Endothelial cell (in vitro differentiated cells): ENCODE results near the gene TTC33. TPM values are rescaled to one million over a fixed set of nuclear protein-coding genes. Genes with fewer than 3 reads are reported as not detected.

Experiments
- DNase-seq: peaks from one replicate; pipeline ENCODE4 v3.0.0; 2021; ENCODE audit warnings: low spot score
- H3K27ac Mint-ChIP-seq: one replicate; pipeline ENCODE4 v1.8.0; 2021; ENCODE audit warnings: mixed read lengths, inconsistent platforms; ENCODE audit not compliant: unreplicated experiment
- H3K27me3 Mint-ChIP-seq: one replicate; pipeline ENCODE4 v1.8.0; 2021; ENCODE audit warnings: mild to moderate bottlenecking, moderate library complexity, mixed read lengths, inconsistent platforms; ENCODE audit not compliant: unreplicated experiment
- H3K36me3 Mint-ChIP-seq: one replicate; pipeline ENCODE4 v1.8.0; 2021; ENCODE audit warnings: mild to moderate bottlenecking, low read depth, mixed read lengths, inconsistent platforms; ENCODE audit not compliant: unreplicated experiment
- H3K4me1 Mint-ChIP-seq: one replicate; pipeline ENCODE4 v1.8.0; 2021; ENCODE audit warnings: mild to moderate bottlenecking, mixed read lengths, inconsistent platforms; ENCODE audit not compliant: unreplicated experiment
- H3K4me3 Mint-ChIP-seq: one replicate; pipeline ENCODE4 v1.8.0; 2021; ENCODE audit warnings: mild to moderate bottlenecking, mixed read lengths, inconsistent platforms; ENCODE audit not compliant: unreplicated experiment
- H3K9me3 Mint-ChIP-seq: one replicate; pipeline ENCODE4 v1.8.0; 2021; ENCODE audit warnings: mixed read lengths, inconsistent platforms; ENCODE audit not compliant: unreplicated experiment
- total RNA-seq: library from RNA; stranded (reverse); fragmentation: NEBNext Ultra II Directional; extraction: Animal tissue kit (Norgen Biotek cat#: 25700); gene quantifications from one replicate; pipeline ENCODE4 v1.2.1, GENCODE V29; 2021; ENCODE audit not compliant: unreplicated experiment
- TF ChIP-seq, protein P1 (sequence below): fragments of 200-600 bp; sonication (generic); IDR thresholded peaks from one replicate; pipeline ENCODE4 v1.5.0; 2021; ENCODE audit warnings: antibody characterized with exemption; ENCODE audit not compliant: unreplicated experiment

The TTC33 gene
- total RNA-seq, 1 donor from 2014 or later, result 8.6 TPM

DNA sequence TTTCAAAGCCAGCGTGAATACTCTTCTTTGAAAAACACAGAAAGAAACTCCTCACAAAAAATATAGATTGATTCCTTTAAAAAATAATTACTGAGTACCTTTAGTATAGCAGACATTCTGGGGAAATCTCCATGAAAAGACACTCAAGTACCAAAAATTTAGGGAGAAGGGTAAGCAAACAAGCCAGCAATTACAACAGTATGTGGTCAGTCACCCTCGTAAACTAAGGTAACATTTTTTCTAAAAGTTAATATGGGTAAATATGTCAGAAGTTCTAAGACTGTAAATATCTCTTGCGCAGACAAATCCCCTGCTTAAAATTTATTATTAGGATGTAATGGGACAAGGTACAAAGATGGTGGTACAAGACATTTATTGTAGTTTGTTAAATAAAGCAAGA lies 178.0 kb downstream of the TTC33 start:
- H3K9me3 Mint-ChIP-seq, result no peaks in the 10 kb centered on the region
- no peaks in the 10 kb centered on the region for H3K4me1 Mint-ChIP-seq
- no peaks in the 10 kb centered on the region for H3K36me3 Mint-ChIP-seq
- no peaks in the 10 kb centered on the region for H3K27me3 Mint-ChIP-seq
- H3K4me3 Mint-ChIP-seq, result no peak overlapping the region
- TF ChIP-seq, protein P1, sequence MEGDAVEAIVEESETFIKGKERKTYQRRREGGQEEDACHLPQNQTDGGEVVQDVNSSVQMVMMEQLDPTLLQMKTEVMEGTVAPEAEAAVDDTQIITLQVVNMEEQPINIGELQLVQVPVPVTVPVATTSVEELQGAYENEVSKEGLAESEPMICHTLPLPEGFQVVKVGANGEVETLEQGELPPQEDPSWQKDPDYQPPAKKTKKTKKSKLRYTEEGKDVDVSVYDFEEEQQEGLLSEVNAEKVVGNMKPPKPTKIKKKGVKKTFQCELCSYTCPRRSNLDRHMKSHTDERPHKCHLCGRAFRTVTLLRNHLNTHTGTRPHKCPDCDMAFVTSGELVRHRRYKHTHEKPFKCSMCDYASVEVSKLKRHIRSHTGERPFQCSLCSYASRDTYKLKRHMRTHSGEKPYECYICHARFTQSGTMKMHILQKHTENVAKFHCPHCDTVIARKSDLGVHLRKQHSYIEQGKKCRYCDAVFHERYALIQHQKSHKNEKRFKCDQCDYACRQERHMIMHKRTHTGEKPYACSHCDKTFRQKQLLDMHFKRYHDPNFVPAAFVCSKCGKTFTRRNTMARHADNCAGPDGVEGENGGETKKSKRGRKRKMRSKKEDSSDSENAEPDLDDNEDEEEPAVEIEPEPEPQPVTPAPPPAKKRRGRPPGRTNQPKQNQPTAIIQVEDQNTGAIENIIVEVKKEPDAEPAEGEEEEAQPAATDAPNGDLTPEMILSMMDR, result no peak
- no peak for DNase-seq
- no peak overlapping the region for H3K27ac Mint-ChIP-seq

DNA sequence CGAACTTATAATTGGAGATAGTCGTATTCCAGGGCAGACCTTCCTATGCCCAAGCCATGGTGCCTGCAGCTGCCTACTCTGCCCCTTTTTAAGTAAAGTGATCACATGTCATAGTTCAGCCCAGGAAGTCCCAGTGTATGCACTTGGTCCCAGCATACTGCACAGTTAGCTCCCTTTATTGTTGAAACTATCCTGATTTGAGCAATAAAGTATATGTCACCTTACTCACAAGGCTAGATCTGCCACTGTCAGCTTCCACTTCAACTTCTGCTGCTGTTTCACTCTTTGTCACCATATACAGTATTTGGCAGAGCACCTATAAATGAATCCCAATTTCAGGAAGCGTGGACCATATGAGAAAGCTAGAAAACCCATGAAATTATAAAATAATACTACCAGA lies 179.8 kb downstream of the TTC33 start:
- DNase-seq, result no peak

DNA sequence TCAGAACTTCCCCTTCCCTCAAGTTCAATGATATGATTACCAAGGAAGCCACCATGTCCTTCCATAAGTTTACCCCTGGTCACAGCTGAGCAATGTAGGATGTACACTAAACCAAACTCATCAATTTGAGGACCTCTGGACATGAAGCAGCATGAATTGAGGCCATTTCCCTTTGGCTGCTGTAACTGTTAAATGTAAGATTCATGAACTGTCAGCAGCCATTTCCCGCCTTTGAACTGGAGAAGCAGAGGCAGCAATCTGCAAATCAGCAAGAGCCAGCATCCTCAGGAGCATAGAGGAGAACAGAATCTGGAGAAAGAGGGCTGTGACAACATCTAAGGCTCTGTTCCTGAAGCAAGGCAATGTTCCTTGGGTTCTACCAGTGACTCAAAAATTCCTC lies 180.3 kb downstream of the TTC33 start:
- H3K27me3 Mint-ChIP-seq, result peaks cover 2% of the 10 kb centered on the region
- no peak overlapping the region for H3K27ac Mint-ChIP-seq
- H3K4me3 Mint-ChIP-seq, result no peak overlapping the region
- H3K36me3 Mint-ChIP-seq, result no peaks in the 10 kb centered on the region
- no peaks in the 10 kb centered on the region for H3K9me3 Mint-ChIP-seq
- no peak for DNase-seq
- H3K4me1 Mint-ChIP-seq, result no peaks in the 10 kb centered on the region
- TF ChIP-seq, protein P1, result no peak

More for the DNA sequence above, 179.8 kb downstream of the TTC33 start:
- Mint-ChIP-seq H3K36me3 (no peaks in the 10 kb centered on the region), H3K4me1 (no peaks in the 10 kb centered on the region), H3K4me3 (no peak overlapping the region), H3K9me3 (no peaks in the 10 kb centered on the region), H3K27me3 (peaks cover 2% of the 10 kb centered on the region), H3K27ac (no peak overlapping the region)
- TF ChIP-seq, protein P1, result no peak

DNA sequence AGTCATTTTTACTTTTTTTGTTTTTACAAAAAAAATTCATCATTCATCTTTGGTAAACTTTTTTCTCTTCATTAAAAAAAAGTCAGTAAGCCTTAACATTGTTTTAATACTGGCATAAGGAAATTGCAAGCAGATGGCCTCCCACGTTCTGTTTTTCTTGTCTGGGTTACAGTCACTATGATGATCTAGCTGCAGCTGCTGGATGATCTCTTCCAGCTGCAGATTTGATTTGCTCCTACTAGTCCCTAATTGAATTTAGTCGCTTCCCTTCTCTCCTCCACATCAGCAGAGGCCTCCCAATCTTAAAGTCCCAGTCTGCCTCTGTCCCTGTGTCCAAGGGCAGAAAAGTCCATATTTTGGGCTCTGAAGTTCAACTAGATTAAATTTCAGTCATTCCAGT lies 182.8 kb downstream of the TTC33 start:
- H3K4me1 Mint-ChIP-seq, result no peaks in the 10 kb centered on the region
- H3K27ac Mint-ChIP-seq, result no peak overlapping the region
- H3K27me3 Mint-ChIP-seq, result peaks cover 2% of the 10 kb centered on the region
- H3K36me3 Mint-ChIP-seq, result no peaks in the 10 kb centered on the region
- H3K4me3 Mint-ChIP-seq, result no peak overlapping the region
- TF ChIP-seq, protein P1, result no peak
- no peak for DNase-seq
- no peaks in the 10 kb centered on the region for H3K9me3 Mint-ChIP-seq

DNA sequence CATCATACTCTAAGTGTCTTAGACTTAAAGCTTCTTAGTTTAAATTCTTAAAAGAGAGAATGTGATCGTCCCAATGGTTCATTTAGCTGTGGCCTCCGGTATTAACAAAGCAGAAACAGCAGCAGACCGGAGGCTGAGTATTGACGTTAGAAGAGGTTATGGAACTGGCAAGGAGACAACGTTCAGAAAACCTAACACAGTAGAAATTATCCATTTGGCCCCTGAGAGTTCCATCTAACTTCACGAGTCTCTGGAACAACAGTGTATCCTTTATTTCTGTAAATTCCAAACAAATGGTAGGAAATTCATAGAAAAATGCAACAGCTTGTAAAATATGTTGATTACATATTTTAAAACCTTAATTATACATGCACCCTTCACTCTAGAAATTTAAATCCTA lies 183.4 kb downstream of the TTC33 start:
- Mint-ChIP-seq H3K4me1 (no peaks in the 10 kb centered on the region), H3K27ac (no peak overlapping the region), H3K27me3 (peaks cover 2% of the 10 kb centered on the region), H3K36me3 (no peaks in the 10 kb centered on the region), H3K9me3 (no peaks in the 10 kb centered on the region), H3K4me3 (no peak overlapping the region)
- DNase-seq, result no peak
- TF ChIP-seq, protein P1, result no peak
